HepG2 (cell line): ENCODE results near the gene MED22. TPM values are rescaled to one million over a fixed set of nuclear protein-coding genes. Genes with fewer than 3 reads are reported as not detected.

Experiments used
- ARHGAP35 ChIP-seq: sonication (generic); formaldehyde crosslinking; IDR thresholded peaks from 2 replicates; pipeline ENCODE4 v1.9.0; 2022; ENCODE audit warnings: mild to moderate bottlenecking, inconsistent platforms, moderate library complexity, missing genetic modification reagents, borderline replicate concordance
- CBX5 ChIP-seq: sonication (generic); formaldehyde crosslinking; IDR thresholded peaks from 2 replicates; pipeline ENCODE4 v1.4.0; 2020; ENCODE audit warnings: missing genetic modification reagents, borderline replicate concordance
- EEA1 ChIP-seq: sonication (generic); formaldehyde crosslinking; IDR thresholded peaks from 2 replicates; pipeline ENCODE4 v1.5.1; 2020; ENCODE audit warnings: mild to moderate bottlenecking, missing genetic modification reagents, borderline replicate concordance
- GZF1 ChIP-seq: sonication (generic); formaldehyde crosslinking; IDR thresholded peaks from 2 replicates; pipeline ENCODE4 v1.5.1; 2020; ENCODE audit warnings: mild to moderate bottlenecking, missing genetic modification reagents
- HMG20A ChIP-seq: IDR thresholded peaks from 2 replicates; pipeline ENCODE4 v1.6.1; 2016; ENCODE audit warnings: borderline replicate concordance
- HNRNPL ChIP-seq: fragments of 200-400 bp; formaldehyde crosslinking; IDR thresholded peaks from 2 replicates; pipeline ENCODE4 v1.6.1; 2017; ENCODE audit warnings: mild to moderate bottlenecking, low read depth, low read length
- KDM5B ChIP-seq: sonication (generic); formaldehyde crosslinking; IDR thresholded peaks from 2 replicates; pipeline ENCODE4 v1.4.0; 2020; ENCODE audit warnings: missing genetic modification reagents, mild to moderate bottlenecking, borderline replicate concordance
- LCORL ChIP-seq, 2 experiments: fragments of 450-650 bp in 1 of 2; sonication (generic) in 1 of 2; formaldehyde crosslinking in 1 of 2; IDR thresholded peaks; 2 replicates each; pipeline versions ENCODE4 v1.5.0 to v1.6.1; 2017 to 2020; ENCODE audit warnings: antibody characterized with exemption in 1 of 2, missing genetic modification reagents in 1 of 2
- MED13 ChIP-seq: sonication (generic); formaldehyde crosslinking; IDR thresholded peaks from 2 replicates; pipeline ENCODE4 v1.5.0; 2020; ENCODE audit warnings: missing genetic modification reagents
- NR2F1 ChIP-seq, 2 experiments: fragments of 450-650 bp in 1 of 2; formaldehyde crosslinking in 1 of 2; IDR thresholded peaks; 2 replicates each; pipeline versions ENCODE4 v1.5.0 to v1.6.1; 2016 to 2020; ENCODE audit warnings: mild to moderate bottlenecking in 1 of 2, missing compliant biosample characterization in 1 of 2, missing genetic modification reagents in 1 of 2, moderate library complexity in 1 of 2
- PRDM10 ChIP-seq: sonication (generic); formaldehyde crosslinking; IDR thresholded peaks from 2 replicates; pipeline ENCODE4 v1.4.0; 2020; ENCODE audit warnings: low read depth, missing genetic modification reagents
- RBFOX2 ChIP-seq: fragments of 200-400 bp; formaldehyde crosslinking; IDR thresholded peaks from 2 replicates; pipeline ENCODE4 v1.6.1; 2017; ENCODE audit warnings: low read depth, mild to moderate bottlenecking, low read length
- RBM22 ChIP-seq: fragments of 200-400 bp; formaldehyde crosslinking; optimal IDR thresholded peaks from 2 replicates; pipeline ENCODE3; 2017; ENCODE audit warnings: mild to moderate bottlenecking, low read length, moderate library complexity
- TBP ChIP-seq: sonication (generic); formaldehyde crosslinking; IDR thresholded peaks from 2 replicates; pipeline ENCODE4 v1.5.0; 2020; ENCODE audit warnings: missing genetic modification reagents
- TMF1 ChIP-seq: sonication (generic); formaldehyde crosslinking; IDR thresholded peaks from 2 replicates; pipeline ENCODE4 v1.8.1; 2022; ENCODE audit warnings: low read depth, missing genetic modification reagents
- U2AF2 ChIP-seq: fragments of 200-400 bp; formaldehyde crosslinking; IDR thresholded peaks from 2 replicates; pipeline ENCODE4 v1.6.1; 2017; ENCODE audit warnings: low read depth, mild to moderate bottlenecking, low read length
- ZBTB3 ChIP-seq: sonication (generic); formaldehyde crosslinking; IDR thresholded peaks from 2 replicates; pipeline ENCODE4 v1.4.0; 2020; ENCODE audit warnings: low read depth, mild to moderate bottlenecking, moderate library complexity, missing genetic modification reagents, borderline replicate concordance
- ZNF136 ChIP-seq: sonication (generic); formaldehyde crosslinking; IDR thresholded peaks from 2 replicates; pipeline ENCODE4 v1.8.1; 2022; ENCODE audit warnings: low read depth, mild to moderate bottlenecking, moderate library complexity, missing genetic modification reagents
- ZNF138 ChIP-seq: sonication (generic); formaldehyde crosslinking; IDR thresholded peaks from 2 replicates; pipeline ENCODE4 v1.5.0; 2020; ENCODE audit warnings: mild to moderate bottlenecking, low read depth, missing genetic modification reagents
- ZNF235 ChIP-seq: sonication (generic); formaldehyde crosslinking; IDR thresholded peaks from 2 replicates; pipeline ENCODE4 v1.8.1; 2023; ENCODE audit warnings: mild to moderate bottlenecking, missing genetic modification reagents, borderline replicate concordance
- ZNF3 ChIP-seq: IDR thresholded peaks from 2 replicates; pipeline ENCODE4 v1.7.0; 2017; ENCODE audit warnings: inconsistent platforms
- ZNF501 ChIP-seq: sonication (generic); formaldehyde crosslinking; IDR thresholded peaks from 2 replicates; pipeline ENCODE4 v1.5.1; 2020; ENCODE audit warnings: mild to moderate bottlenecking, moderate library complexity, missing genetic modification reagents
- ZNF687 ChIP-seq: sonication (generic); formaldehyde crosslinking; IDR thresholded peaks from 2 replicates; pipeline ENCODE4 v1.5.1; 2020; ENCODE audit warnings: mild to moderate bottlenecking, missing genetic modification reagents, moderate library complexity
- ZNF737 ChIP-seq: sonication (generic); formaldehyde crosslinking; IDR thresholded peaks from 2 replicates; pipeline ENCODE4 v1.5.0; 2020; ENCODE audit warnings: missing genetic modification reagents, mild to moderate bottlenecking, borderline replicate concordance
- polyA plus RNA-seq, 8 experiments: library from polyadenylated mRNA; depleted of rRNA in 3 of 8; stranded (reverse) in 7 of 8; unstranded in 1 of 8; fragments of >200 nt; fragmentation: Illumina TruSeq in 4 of 8; extraction: Trizol in 4 of 8; gene quantifications; 2 replicates each; pipeline versions ENCODE4 v1.2.1 to v1.2.3, GENCODE V29; 2011 to 2016; ENCODE audit warnings: low read depth in 4 of 8, missing spikeins in 1 of 8, mixed read lengths in 1 of 8; ENCODE audit not compliant: insufficient read depth in 1 of 8
- total RNA-seq, 5 experiments: library from RNA; depleted of rRNA; stranded (reverse); fragments of >200 nt; fragmentation: Illumina TruSeq; extraction: Trizol; gene quantifications; 2 replicates each; pipeline ENCODE4 v1.2.3, GENCODE V29; 2016; ENCODE audit warnings: low read depth in 1 of 5

The MED22 gene
- total and polyA plus RNA-seq, 2 of the 13 experiments (the other 11 are each of a cell fraction or from before 2014, with no cell fraction given), result 15.8 to 22.1 TPM

- no peak for TF ChIP-seq PRDM10
- no peak for TF ChIP-seq TMF1 (CRISPR knock-in tag)
- TF ChIP-seq CBX5 (CRISPR knock-in tag), result no peak
- no peak for TF ChIP-seq LCORL (IDR thresholded peaks at IDR 0.05)
- TF ChIP-seq LCORL (CRISPR knock-in tag; IDR thresholded peaks at IDR 0.05), result peak; percentile 31; the same call in 1 of the 2 replicates
- TF ChIP-seq ZNF3 (CRISPR knock-in tag), result no peak
- TF ChIP-seq EEA1 (CRISPR knock-in tag), result no peak
- TF ChIP-seq TBP, result no peak
- no peak for TF ChIP-seq GZF1
- TF ChIP-seq ZBTB3 (CRISPR knock-in tag), result no peak
- TF ChIP-seq ZNF136 (CRISPR knock-in tag), result 0 out of 2 replicates have a peak, but pooled peaks have one; percentile 25
- TF ChIP-seq RBM22, result no peak
- TF ChIP-seq RBFOX2, result no peak
- no peak for TF ChIP-seq ZNF501 (CRISPR knock-in tag)
- TF ChIP-seq MED13 (CRISPR knock-in tag), result no peak
- no peak for TF ChIP-seq ZNF737 (CRISPR knock-in tag)
- TF ChIP-seq HNRNPL, result 0 out of 2 replicates have a peak, but pooled peaks have one; percentile 23
- no peak for TF ChIP-seq ARHGAP35 (CRISPR knock-in tag)
- TF ChIP-seq HMG20A (CRISPR knock-in tag), result no peak
- TF ChIP-seq KDM5B (CRISPR knock-in tag), result no peak
- TF ChIP-seq ZNF235 (CRISPR knock-in tag), result no peak
- peak; percentile 79 for TF ChIP-seq ZNF687
- TF ChIP-seq U2AF2, result no peak
- no peak for TF ChIP-seq ZNF138
- no peak for TF ChIP-seq NR2F1 (CRISPR knock-in tag; IDR thresholded peaks at IDR 0.05)
Measured at GRCh38 chr9:133384736-133385321, 36.9 kb upstream of the MED22 start (continued).
